GM21528 (cell line): ENCODE data around the gene SNAP25.

ENCODE experiments used
- ATAC-seq: cut with Tn5 transposase; IDR thresholded peaks from one replicate; pipeline ENCODE4 v1.9.1; 2021; ENCODE audit warnings: mild to moderate bottlenecking, moderate library complexity; ENCODE audit not compliant: unreplicated experiment, low FRiP score

Gene SNAP25

DNA sequence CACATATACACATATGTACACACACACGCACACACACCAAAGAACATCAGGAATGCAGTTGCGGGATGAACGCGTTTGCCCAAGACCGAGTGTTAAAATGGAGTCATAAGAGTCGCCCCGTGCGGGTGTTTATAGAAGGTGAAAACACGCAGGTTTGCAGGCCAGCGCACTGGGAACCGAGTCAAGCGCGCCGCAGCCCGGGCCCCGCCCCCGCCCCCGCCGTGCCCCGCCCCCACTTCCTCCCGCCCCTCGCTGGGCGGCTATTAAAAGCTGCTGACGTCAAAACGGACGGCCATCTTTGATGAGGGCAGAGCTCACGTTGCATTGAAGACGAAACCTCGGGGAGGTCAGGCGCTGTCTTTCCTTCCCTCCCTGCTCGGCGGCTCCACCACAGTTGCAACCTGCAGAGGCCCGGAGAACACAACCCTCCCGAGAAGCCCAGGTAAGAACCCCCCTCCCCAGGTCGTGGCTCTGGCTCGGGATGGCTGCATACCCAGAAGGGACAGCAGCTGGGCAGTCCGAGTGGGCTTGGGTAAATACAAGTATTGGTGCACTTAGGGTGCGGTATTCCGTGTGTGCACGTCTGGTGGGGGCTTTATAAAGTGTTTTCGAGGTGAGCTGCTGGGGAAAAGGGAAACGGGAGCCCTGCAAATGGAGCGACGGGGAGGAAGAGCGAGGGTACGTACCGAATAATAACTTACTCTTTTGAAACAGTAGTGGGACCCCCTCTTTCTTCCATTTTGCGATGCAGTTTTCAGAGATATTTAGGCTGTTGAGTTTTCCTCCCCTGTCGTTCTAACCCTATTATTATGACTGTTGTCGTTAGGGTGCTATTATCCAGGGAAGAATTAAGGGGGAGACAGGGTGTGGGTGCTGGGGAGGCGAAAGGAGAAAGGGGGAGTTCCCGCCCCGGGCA, at the start of gene SNAP25:
TSS of gene SNAP25 (plus strand) at position 295 of the 916 bp plus-strand sequence. CDS start 56,662 bp downstream, outside the sequence.
- no peak for ATAC-seq

DNA sequence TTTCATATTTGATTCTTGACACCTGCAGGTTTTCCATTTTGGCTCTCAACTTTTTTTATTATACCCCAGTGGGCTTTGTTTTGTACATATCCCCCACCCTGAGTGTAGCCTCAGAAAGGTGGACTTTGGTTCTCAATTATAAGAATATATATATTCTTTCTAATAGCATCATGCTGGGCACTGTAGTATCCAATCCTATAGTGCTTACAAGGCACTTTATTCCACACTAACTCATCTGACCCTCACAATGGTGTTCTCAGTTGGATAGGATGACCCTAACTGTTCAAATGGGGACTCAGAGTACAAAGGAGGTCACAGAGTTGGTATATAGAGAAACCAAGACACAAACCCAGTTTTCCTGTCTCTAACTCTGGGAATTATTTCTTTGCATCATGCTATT, 48.9 kb upstream of the SNAP25 start:
- ATAC-seq = no peak

DNA sequence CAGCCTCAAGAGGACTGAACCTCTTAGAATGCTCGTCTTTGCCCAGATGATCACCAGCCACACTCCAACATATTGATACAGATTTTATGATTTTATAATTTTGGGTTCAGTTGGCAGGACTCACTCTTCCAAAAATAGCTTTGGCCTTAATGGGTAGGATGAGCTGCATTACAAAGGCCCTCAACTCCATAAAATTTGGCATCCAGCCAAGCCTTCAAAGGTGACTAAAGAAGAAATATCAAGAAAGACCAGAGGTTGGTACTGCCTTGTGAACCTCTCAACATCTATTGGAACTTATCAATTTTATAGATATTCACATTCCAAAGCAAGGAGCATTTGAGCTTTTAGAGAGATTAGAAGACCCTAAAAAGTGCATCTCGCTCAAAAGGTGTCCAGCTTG, 48.4 kb upstream of the SNAP25 start:
- no peak for ATAC-seq

DNA sequence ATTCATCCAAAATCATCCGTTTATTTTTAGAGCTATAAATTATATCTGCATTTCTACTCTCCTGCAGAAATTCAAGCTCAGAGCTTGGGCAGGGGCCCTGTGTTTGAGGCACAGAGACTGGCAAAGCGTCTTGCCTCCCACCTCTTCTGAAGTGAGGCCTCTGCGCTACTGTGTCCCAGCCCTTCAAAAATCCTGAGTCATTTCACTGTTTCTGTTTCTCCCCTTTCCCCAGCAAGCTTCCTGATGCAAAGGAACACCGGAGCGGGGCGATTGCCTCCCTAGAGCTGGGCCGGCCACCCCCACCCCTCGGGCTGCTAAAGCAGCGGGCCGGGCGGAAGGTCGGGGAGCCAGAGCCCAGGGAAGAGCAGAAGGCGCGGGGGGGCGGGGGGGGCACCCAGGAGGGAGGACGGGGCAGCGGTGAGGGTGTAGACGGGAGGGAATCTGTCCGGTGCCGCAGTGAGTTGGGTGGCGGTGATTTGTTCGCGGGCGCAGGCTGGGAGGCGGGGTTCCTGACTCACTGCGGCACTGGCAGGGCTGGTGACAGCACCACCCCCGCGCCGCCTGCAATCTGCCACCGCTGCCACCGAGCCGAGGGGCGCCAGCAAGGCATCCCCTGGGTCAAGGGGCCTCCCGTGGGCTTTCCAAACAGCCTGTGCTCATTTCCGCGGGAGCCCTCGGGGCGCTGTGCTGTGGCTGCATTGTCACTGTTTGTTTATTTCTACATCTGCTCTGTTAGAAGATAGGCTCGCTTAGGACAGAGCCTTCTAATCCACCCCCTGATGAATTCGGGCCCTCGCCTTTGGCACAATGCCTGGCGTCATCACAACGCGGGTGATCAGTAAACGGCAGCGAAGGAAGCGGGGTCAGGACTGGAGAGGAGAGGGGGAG, 46.5 kb upstream of the SNAP25 start:
- no peak for ATAC-seq

DNA sequence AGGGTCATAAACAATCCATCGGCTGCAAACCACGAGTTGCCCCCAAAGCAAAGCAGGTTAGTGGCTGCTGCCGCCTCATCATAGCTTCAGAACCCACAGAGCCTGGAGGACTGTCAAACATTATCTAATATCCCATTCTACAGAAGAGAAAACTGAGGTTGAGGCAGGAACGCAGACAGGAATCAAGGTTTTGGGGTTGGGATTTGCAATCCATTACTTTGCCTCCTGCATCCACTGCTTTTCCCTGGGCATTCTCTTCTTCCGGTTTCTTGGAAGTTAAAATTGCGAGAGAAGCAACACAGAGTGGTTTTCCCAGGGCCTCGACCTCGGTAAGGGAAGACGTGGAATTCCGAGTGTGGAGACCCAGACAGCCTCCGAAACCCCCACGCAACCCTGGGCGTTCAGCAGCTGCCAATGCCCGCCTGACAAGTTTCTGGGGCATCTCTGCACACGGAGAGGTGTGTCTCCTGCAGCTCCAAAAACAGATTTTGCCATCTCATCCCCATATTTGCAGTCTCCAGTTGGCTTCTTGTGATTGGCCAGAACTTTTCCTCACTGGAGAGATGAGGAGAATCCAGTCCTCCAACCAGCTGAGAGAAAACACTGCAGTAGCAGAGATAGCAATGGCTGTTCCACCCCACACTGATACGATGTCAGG, 45.5 kb upstream of the SNAP25 start:
- no peak for ATAC-seq

DNA sequence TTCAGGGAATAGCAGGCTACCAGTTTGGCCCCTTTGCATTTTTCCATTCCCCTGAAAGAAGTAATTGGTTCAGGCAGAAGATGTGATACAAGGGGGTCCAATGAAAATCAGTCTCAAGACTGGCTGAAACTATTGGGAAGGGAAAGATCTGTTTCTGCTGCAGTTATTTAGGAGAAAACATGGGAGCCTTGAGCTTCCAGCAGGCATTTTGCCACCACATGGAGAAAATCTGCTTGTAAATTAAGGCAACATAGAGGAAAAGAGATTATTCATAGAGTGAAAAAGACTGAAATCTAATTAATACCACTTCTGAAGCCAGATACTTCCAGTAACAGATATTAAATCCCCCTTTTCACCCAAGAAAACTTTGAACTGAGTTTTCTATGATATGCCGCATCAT, 44.2 kb upstream of the SNAP25 start:
- ATAC-seq = no peak

DNA sequence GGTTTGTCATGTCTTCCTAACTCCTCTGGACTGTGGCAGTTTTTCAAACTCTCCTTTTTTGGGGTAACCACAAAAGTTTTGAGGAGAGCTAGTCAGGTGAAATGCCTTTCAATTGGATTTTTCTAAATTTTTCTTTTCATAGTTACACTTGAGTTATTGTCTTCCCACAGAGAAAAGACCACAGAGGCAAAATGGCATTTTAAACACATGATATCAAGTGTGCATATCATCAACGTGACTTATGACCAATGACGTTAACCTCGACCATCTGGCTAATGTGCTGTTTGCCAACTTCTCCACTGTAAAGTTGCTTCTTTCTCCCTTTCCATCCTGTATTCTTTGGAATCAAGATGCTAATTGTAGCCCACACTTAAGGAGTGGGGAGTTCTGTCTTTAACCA, 41.3 kb upstream of the SNAP25 start:
- no peak for ATAC-seq

DNA sequence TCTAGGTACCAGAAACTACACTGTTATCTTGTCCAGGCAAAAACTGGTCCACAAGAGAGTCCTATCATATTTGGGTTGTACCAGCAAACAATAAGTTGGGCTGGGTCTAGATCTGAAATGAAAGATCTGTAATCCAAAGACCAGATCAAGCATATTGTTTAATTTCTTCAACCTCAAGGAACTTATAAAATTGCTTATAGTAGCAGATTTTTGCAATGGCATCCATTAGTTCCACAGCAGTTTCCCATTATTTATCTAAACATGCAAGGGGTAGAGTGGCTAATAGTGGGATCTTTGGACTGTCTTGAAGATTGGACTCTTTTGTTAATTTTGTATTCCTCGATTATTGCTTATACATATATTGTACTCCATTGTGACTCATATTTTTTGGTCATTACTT, 40.5 kb upstream of the SNAP25 start:
- ATAC-seq = no peak

DNA sequence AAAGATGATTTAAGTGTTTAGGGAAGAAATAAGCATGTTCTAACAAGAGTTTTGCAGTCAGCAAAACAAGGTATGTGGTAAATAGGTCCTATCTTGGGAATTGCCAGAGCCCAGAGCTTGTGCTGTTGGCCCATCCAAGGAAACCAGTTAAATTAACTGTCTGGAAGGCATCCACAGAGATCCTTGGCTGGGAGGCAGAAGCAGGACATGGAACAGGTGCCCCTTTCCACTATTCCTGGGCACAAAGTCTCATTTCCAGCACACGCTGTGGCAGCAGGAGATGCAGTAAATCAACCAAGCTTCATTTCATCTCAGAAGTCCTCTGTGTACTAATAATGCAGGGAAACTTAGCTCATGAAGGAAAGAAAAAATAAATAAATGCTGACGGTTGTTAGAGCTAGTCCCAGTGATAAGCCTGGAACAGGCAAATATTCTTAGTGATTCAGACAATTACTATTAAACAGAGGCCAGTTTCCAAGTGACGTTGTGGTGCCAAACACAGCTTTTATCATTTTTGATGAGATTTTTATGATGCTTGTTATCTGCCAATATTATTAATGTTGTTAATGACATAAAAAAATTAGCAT, 39.8 kb upstream of the SNAP25 start:
- ATAC-seq = no peak

DNA sequence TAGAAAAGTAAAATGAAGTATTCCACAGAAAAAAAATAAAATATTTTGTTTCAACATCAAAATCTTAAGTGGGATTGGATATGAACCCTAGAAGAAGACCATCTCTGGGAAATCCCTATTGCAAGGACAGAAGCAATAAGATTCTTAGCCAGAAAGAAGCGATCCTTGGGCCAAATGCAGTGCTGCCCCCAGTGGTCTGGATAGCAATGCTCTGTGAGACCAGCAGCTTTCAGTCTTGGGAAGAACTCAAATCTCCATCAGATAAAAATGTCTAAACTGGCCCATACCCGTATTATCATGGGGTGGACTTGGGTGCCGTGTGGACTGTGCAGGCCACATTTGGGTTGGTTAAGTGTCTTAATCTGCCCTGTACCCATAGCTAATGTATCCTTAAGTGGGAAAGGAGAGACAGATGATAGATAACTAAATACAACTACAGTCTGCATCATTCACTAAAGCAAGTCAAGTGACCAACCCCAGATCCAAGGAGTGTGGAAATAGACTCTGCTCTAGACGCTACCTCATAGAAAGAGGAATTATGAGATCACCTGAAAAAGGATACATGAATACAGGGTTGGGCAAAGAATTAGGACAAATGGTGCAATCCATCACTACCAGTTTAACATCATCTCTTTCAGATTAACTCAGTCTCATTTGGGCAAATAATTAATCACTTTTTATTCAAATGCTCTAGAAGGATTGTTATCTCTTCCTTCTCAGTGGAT, 38.9 kb upstream of the SNAP25 start:
- ATAC-seq = no peak

DNA sequence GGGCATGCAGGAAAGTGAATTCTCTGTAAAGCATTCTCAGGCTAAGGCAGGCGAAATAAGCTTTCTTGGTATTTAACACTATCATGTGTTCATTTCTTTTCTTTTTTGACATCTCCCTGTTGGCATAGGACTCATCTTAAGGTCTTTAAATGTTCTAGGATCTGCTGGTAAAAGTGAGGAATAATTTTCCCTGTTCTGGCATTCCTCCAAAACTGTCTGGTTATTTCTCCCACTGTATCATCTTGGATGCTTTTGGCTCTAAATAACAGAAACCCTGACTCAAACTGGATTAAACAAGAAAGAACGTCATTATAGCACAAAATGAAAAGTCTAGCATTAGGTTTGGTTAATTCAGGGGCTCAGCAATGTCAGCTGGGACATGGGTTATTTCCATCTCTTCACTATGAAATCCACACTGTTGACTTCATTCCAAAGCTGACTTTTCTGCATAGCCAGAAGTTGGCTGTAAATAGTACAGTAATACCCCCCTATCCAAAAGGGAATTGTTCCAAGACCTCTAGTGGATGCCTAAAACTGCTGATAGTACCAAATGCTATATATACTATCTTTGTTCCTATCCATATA, 37.9 kb upstream of the SNAP25 start:
- no peak for ATAC-seq

DNA sequence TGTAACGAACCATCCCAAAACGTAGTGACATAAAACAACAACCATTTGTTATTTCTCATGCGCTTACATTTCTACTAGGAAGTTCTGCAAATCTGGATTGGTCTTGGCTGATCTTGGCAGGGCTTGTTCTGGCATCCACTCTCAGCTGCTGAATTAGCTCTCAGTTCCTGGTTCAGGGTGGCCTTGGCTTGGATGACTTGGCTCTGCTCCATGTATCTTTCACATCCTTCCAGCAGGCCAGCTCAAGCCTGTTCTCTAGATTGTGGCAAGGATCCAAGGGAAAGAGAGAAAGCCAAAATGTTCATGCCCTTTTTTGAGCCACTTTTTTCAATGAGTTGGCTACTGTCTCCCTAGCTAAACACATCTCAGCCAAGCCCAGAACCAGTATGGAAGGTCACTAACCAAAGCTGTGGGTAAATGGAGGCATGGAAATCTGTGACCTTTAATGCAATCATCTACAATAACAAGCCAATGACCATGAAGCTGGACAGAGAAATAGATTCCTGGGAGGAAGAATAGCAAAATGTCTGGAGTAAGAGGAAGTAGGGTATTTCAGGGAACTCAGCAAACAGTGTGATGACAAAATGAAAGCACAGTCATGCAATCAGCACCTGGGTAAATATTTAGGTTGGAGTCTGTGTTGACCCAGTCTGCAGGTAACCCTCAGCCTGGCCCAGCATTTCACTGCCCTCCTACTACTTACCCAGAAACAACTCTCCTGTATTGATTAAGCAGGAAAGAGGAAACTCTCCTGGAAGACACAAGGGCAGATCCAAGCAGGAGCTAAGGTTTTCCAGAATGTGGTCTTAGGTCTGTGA, 32.7 kb upstream of the SNAP25 start:
- no peak for ATAC-seq

DNA sequence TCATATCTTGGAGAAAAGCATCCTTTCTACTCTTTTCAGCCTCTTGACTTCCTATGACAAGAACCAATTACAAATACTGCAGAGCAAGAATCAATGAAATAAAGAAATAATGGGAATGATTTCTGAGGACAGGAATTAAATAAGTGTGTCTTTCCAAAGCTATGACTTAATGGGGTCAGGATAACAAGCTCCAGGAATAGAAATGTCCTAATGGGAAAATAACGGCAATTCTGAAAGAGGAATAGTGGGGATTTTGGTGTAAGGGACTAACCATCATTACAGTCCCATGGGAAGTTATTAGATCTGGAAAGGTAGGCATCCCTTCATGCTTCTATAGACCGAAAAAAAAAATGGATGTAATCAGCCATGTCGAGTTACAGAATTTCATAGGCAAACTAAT, 28.2 kb upstream of the SNAP25 start:
- no peak for ATAC-seq

DNA sequence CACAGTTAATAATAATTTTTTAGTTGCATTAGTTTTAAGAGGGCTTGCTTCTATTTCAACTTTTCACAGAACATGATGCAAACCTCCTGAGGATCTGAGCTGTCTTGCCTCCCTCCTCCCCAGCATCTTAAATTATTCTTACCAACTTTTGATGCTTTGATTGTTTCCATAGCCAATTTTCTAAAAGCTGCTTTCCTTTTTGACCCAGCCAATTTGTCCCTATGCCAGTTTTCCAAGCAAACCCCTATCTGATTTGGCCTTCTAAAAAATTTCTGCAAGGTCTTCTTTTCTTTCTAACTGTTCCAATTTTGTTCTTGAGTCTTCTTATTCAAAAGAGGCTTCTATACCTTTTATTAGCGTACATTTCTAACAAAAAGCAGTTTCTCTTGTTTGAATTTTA, 26.5 kb upstream of the SNAP25 start:
- no peak for ATAC-seq

DNA sequence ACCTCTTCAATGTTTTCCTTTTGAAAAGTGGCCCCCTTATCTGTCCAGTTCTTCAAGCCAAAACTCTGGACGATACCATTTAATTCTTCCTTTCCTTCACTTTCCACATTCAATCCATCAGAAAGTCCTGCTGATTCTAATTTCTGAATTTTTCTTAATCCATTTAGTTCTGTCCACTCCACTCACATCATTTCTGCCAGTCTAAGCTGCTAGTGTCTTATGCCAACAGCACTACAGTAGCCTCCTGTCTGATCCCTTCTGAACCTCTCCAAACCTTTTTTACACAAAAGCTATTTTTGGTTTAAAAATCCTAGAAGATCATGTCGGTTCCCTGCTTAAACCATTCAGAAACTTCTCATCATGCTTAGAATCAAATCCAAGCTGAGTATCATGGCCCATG, 24.5 kb upstream of the SNAP25 start:
- no peak for ATAC-seq

DNA sequence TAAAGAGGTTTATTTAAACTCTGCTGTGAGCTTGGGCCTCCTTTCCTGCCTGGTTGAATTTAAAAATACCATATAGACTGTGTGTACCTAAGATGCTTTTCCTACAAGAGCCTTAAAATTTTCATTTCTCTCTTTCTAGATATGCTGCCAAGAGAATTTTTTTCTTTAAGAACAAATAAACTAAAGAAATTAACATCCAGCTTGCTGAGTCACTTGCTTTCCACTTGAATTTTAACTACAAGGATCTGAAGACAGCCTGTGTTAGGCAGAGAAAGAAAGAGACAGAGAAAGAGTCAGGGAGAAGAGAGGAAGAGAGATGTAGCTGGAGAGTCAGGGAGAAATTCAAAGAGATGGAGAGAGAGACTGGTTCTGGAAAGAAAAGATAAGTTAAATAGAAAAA, 18.3 kb upstream of the SNAP25 start:
- no peak for ATAC-seq

DNA sequence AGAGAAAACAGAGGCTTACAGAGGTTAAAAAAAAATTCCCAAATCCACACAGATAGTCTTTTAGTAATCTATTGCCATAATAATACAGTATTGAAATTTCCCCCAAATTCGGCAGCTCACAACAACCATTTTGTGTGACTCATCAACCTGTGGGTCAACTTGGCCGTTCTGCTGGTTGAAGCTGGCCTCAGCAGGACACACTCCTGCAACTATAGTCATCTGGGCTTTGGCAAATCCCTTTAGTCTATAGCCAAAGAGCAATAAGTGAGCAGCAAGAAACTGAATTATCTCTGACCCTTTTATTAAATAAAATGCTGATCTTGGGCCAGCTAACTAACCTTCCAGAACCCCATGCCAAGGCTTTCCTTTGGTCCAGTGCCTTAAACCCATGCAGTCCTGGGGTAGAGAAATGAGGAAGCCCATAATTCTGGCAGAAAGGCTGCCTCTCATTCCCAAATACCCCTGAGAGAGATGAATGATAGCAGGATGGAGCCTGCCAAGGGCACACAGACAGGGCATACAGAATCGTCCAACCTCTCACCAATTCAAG, 17.2 kb upstream of the SNAP25 start:
- ATAC-seq = no peak

DNA sequence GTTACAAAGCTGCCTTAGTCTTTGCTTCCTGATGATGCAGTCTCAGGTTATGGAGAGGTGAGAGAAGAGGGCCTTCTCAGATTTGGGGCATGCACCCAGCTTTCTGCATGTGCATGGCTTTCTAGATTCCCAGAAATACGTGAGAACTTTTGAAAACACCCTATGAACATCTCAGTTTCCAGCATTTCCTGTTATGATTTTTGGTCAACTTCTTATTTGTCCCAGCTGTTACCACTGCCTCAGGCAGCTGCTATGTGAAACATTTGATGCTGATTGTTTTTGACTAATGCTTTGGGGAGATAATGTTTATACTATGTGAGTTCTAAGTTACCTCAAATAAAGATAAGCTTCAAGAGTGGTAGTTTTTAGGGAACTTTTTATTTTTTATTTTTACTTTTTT, 9.5 kb upstream of the SNAP25 start:
- ATAC-seq = no peak
